ENCODE measurements around the gene NIPA2.

NIPA2 gene

GRCh38 chr15:22873841-22874240 is 35.4 kb downstream of the NIPA2 start:
- H3K36me3 ChIP-seq (ENCODE audit: control insufficient read depth in 5 of 5, insufficient read depth in 5 of 5, low read length in 5 of 5): peaks cover 18 to 96% (median 83%) of the 10 kb centered on the region in 5 donors

GRCh38 chr15:22874256-22874655 is 35.8 kb downstream of the NIPA2 start:
- no peak overlapping the region for H3K4me3 ChIP-seq (ENCODE audit: low read depth in 1 of 5, low read length in 5 of 5)
- no peaks in the 10 kb centered on the region for H3K9me3 ChIP-seq (ENCODE audit: control insufficient read depth in 5 of 5, low read length in 5 of 5)
- H3K9ac ChIP-seq (ENCODE audit: low read length in 5 of 5): no peak overlapping the region
- H3K27me3 ChIP-seq (ENCODE audit: control insufficient read depth in 5 of 5, insufficient read depth in 4 of 5, low read length in 5 of 5): no peaks in the 10 kb centered on the region
- peaks cover 17 to 95% (median 82%) of the 10 kb centered on the region in 5 donors for H3K36me3 ChIP-seq (ENCODE audit: control insufficient read depth in 5 of 5, insufficient read depth in 5 of 5, low read length in 5 of 5)
- peaks cover 0 to 11% (median 0%) of the 10 kb centered on the region in 5 donors for H3K4me1 ChIP-seq (ENCODE audit: control insufficient read depth in 5 of 5, insufficient read depth in 5 of 5, low read length in 5 of 5)
- no peak overlapping the region for H3K27ac ChIP-seq (ENCODE audit: low read depth, low read length)

More at GRCh38 chr15:22873841-22874240, 35.4 kb downstream of the NIPA2 start:
- Histone ChIP-seq H3K4me1 (ENCODE audit: control insufficient read depth in 5 of 5, insufficient read depth in 5 of 5, low read length in 5 of 5) (peaks cover 0 to 11% (median 0%) of the 10 kb centered on the region in 5 donors), H3K9ac (ENCODE audit: low read length in 5 of 5) (no peak overlapping the region), H3K9me3 (ENCODE audit: control insufficient read depth in 5 of 5, low read length in 5 of 5) (no peaks in the 10 kb centered on the region), H3K27ac (ENCODE audit: low read depth, low read length) (no peak overlapping the region), H3K4me3 (ENCODE audit: low read depth in 1 of 5, low read length in 5 of 5) (no peak overlapping the region), H3K27me3 (ENCODE audit: control insufficient read depth in 5 of 5, insufficient read depth in 4 of 5, low read length in 5 of 5) (no peaks in the 10 kb centered on the region)

- no peaks in the 10 kb centered on the region for H3K9me3 ChIP-seq (ENCODE audit: control insufficient read depth in 5 of 5, low read length in 5 of 5)
- peaks cover 0 to 11% (median 0%) of the 10 kb centered on the region in 5 donors for H3K4me1 ChIP-seq (ENCODE audit: control insufficient read depth in 5 of 5, insufficient read depth in 5 of 5, low read length in 5 of 5)
- no peak overlapping the region for H3K4me3 ChIP-seq (ENCODE audit: low read depth in 1 of 5, low read length in 5 of 5)
- no peak overlapping the region for H3K27ac ChIP-seq (ENCODE audit: low read depth, low read length)
- peaks cover 12 to 94% (median 80%) of the 10 kb centered on the region in 5 donors for H3K36me3 ChIP-seq (ENCODE audit: control insufficient read depth in 5 of 5, insufficient read depth in 5 of 5, low read length in 5 of 5)
- no peaks in the 10 kb centered on the region for H3K27me3 ChIP-seq (ENCODE audit: control insufficient read depth in 5 of 5, insufficient read depth in 4 of 5, low read length in 5 of 5)
- H3K9ac ChIP-seq (ENCODE audit: low read length in 5 of 5): no peak overlapping the region
Observed at GRCh38 chr15:22874966-22875365, 36.5 kb downstream of the NIPA2 start.

- Histone ChIP-seq H3K9me3 (ENCODE audit: control insufficient read depth in 5 of 5, low read length in 5 of 5) (no peaks in the 10 kb centered on the region), H3K4me3 (ENCODE audit: low read depth in 1 of 5, low read length in 5 of 5) (no peak overlapping the region), H3K27ac (ENCODE audit: low read depth, low read length) (no peak overlapping the region), H3K4me1 (ENCODE audit: control insufficient read depth in 5 of 5, insufficient read depth in 5 of 5, low read length in 5 of 5) (peaks cover 0 to 11% (median 0%) of the 10 kb centered on the region in 5 donors), H3K9ac (ENCODE audit: low read length in 5 of 5) (no peak overlapping the region), H3K36me3 (ENCODE audit: control insufficient read depth in 5 of 5, insufficient read depth in 5 of 5, low read length in 5 of 5) (peaks cover 9 to 94% (median 84%) of the 10 kb centered on the region in 5 donors), H3K27me3 (ENCODE audit: control insufficient read depth in 5 of 5, insufficient read depth in 4 of 5, low read length in 5 of 5) (no peaks in the 10 kb centered on the region)
Observed at GRCh38 chr15:22877117-22877516, 38.7 kb downstream of the NIPA2 start.

GRCh38 chr15:22877607-22878006 is 39.1 kb downstream of the NIPA2 start:
- Histone ChIP-seq H3K27me3 (ENCODE audit: control insufficient read depth in 5 of 5, insufficient read depth in 4 of 5, low read length in 5 of 5) (no peaks in the 10 kb centered on the region), H3K9me3 (ENCODE audit: control insufficient read depth in 5 of 5, low read length in 5 of 5) (no peaks in the 10 kb centered on the region), H3K36me3 (ENCODE audit: control insufficient read depth in 5 of 5, insufficient read depth in 5 of 5, low read length in 5 of 5) (peaks cover 4 to 94% (median 85%) of the 10 kb centered on the region in 5 donors), H3K4me1 (ENCODE audit: control insufficient read depth in 5 of 5, insufficient read depth in 5 of 5, low read length in 5 of 5) (peaks cover 0 to 10% (median 0%) of the 10 kb centered on the region in 5 donors), H3K4me3 (ENCODE audit: low read depth in 1 of 5, low read length in 5 of 5) (no peak overlapping the region), H3K27ac (ENCODE audit: low read depth, low read length) (no peak overlapping the region), H3K9ac (ENCODE audit: low read length in 5 of 5) (no peak overlapping the region)

- H3K4me3 ChIP-seq (ENCODE audit: low read depth in 1 of 5, low read length in 5 of 5): no peak overlapping the region
- peaks cover 0 to 5% (median 0%) of the 10 kb centered on the region in 5 donors for H3K4me1 ChIP-seq (ENCODE audit: control insufficient read depth in 5 of 5, insufficient read depth in 5 of 5, low read length in 5 of 5)
- no peaks in the 10 kb centered on the region for H3K27me3 ChIP-seq (ENCODE audit: control insufficient read depth in 5 of 5, insufficient read depth in 4 of 5, low read length in 5 of 5)
- peaks cover 4 to 94% (median 85%) of the 10 kb centered on the region in 5 donors for H3K36me3 ChIP-seq (ENCODE audit: control insufficient read depth in 5 of 5, insufficient read depth in 5 of 5, low read length in 5 of 5)
- H3K9me3 ChIP-seq (ENCODE audit: control insufficient read depth in 5 of 5, low read length in 5 of 5): no peaks in the 10 kb centered on the region
- H3K27ac ChIP-seq (ENCODE audit: low read depth, low read length): no peak overlapping the region
- no peak overlapping the region for H3K9ac ChIP-seq (ENCODE audit: low read length in 5 of 5)
Observed at GRCh38 chr15:22878103-22878502, 39.6 kb downstream of the NIPA2 start.

GRCh38 chr15:22880068-22880980 is 41.9 kb downstream of the NIPA2 start:
- Histone ChIP-seq H3K9me3 (ENCODE audit: control insufficient read depth in 5 of 5, low read length in 5 of 5) (no peaks in the 10 kb centered on the region), H3K36me3 (ENCODE audit: control insufficient read depth in 5 of 5, insufficient read depth in 5 of 5, low read length in 5 of 5) (peaks cover 2 to 77% (median 66%) of the 10 kb centered on the region in 5 donors), H3K27me3 (ENCODE audit: control insufficient read depth in 5 of 5, insufficient read depth in 4 of 5, low read length in 5 of 5) (no peaks in the 10 kb centered on the region), H3K9ac (ENCODE audit: low read length in 5 of 5) (no peak overlapping the region), H3K4me1 (ENCODE audit: control insufficient read depth in 5 of 5, insufficient read depth in 5 of 5, low read length in 5 of 5) (no peaks in the 10 kb centered on the region), H3K27ac (ENCODE audit: low read depth, low read length) (no peak overlapping the region), H3K4me3 (ENCODE audit: low read depth in 1 of 5, low read length in 5 of 5) (no peak overlapping the region)

- no peaks in the 10 kb centered on the region for H3K9me3 ChIP-seq (ENCODE audit: control insufficient read depth in 5 of 5, low read length in 5 of 5)
- H3K9ac ChIP-seq (ENCODE audit: low read length in 5 of 5): no peak overlapping the region
- H3K27ac ChIP-seq (ENCODE audit: low read depth, low read length): no peak overlapping the region
- peaks cover 0 to 70% (median 60%) of the 10 kb centered on the region in 5 donors for H3K36me3 ChIP-seq (ENCODE audit: control insufficient read depth in 5 of 5, insufficient read depth in 5 of 5, low read length in 5 of 5)
- H3K4me1 ChIP-seq (ENCODE audit: control insufficient read depth in 5 of 5, insufficient read depth in 5 of 5, low read length in 5 of 5): no peaks in the 10 kb centered on the region
- H3K4me3 ChIP-seq (ENCODE audit: low read depth in 1 of 5, low read length in 5 of 5): no peak overlapping the region
- no peaks in the 10 kb centered on the region for H3K27me3 ChIP-seq (ENCODE audit: control insufficient read depth in 5 of 5, insufficient read depth in 4 of 5, low read length in 5 of 5)
Observed at GRCh38 chr15:22880981-22881738, 42.7 kb downstream of the NIPA2 start.

- peaks cover 7 to 70% (median 61%) of the 10 kb centered on the region in 5 donors for H3K36me3 ChIP-seq (ENCODE audit: control insufficient read depth in 5 of 5, insufficient read depth in 5 of 5, low read length in 5 of 5)
- H3K27ac ChIP-seq (ENCODE audit: low read depth, low read length): no peak overlapping the region
- no peaks in the 10 kb centered on the region for H3K9me3 ChIP-seq (ENCODE audit: control insufficient read depth in 5 of 5, low read length in 5 of 5)
- H3K4me3 ChIP-seq (ENCODE audit: low read depth in 1 of 5, low read length in 5 of 5): no peak overlapping the region
- H3K4me1 ChIP-seq (ENCODE audit: control insufficient read depth in 5 of 5, insufficient read depth in 5 of 5, low read length in 5 of 5): no peaks in the 10 kb centered on the region
- H3K27me3 ChIP-seq (ENCODE audit: control insufficient read depth in 5 of 5, insufficient read depth in 4 of 5, low read length in 5 of 5): no peaks in the 10 kb centered on the region
- no peak overlapping the region for H3K9ac ChIP-seq (ENCODE audit: low read length in 5 of 5)
Observed at GRCh38 chr15:22881739-22882440, 43.4 kb downstream of the NIPA2 start.
